Lung (tissue), 12 donors: ENCODE results near the gene OR2T6. TPM values are rescaled to one million over a fixed set of nuclear protein-coding genes. Genes with fewer than 3 reads are reported as not detected.
"Not testable (repeated sequence)": the region's sequence is repeated elsewhere in the genome, so short reads cannot be mapped to it uniquely, and the experiment has no call there.

Source experiments
- ATAC-seq: fragments of 200-7000 bp; cut with Tn5 transposase; one replicate; pipeline ENCODE4 v1.9.1; 2020; ENCODE audit warnings: moderate number of reproducible peaks; ENCODE audit not compliant: insufficient read depth, low FRiP score
- DNase-seq, 3 donors: peaks; one replicate each; pipeline ENCODE4 v3.0.0-alpha.2; 2013 to 2017
- H3K27ac ChIP-seq, 2 donors: one replicate each; pipeline ENCODE4 v1.5.1; 2013; ENCODE audit warnings: mild to moderate bottlenecking in 2 of 2, moderate library complexity in 2 of 2, control low read depth in 1 of 2, inconsistent platforms in 1 of 2, low read depth in 1 of 2, low read length in 1 of 2
- H3K27me3 ChIP-seq, 3 donors: one replicate each; pipeline ENCODE4 v1.5.1; 2013; ENCODE audit warnings: low read length in 2 of 3; ENCODE audit not compliant: control insufficient read depth in 3 of 3, insufficient read depth in 3 of 3
- H3K36me3 ChIP-seq, 4 donors: one replicate each; pipeline ENCODE4 v1.5.1; 2013; ENCODE audit warnings: low read length in 4 of 4, mild to moderate bottlenecking in 1 of 4, moderate library complexity in 1 of 4; ENCODE audit not compliant: control insufficient read depth in 4 of 4, insufficient read depth in 4 of 4
- H3K4me1 ChIP-seq, 5 donors: one replicate each; pipeline ENCODE4 v1.5.1; 2013; ENCODE audit warnings: low read length in 5 of 5, mild to moderate bottlenecking in 2 of 5, moderate library complexity in 1 of 5; ENCODE audit not compliant: control insufficient read depth in 5 of 5, insufficient read depth in 5 of 5
- H3K4me3 ChIP-seq: one replicate; pipeline ENCODE4 v1.5.1; 2013; ENCODE audit warnings: mild to moderate bottlenecking, control low read depth, moderate library complexity
- H3K9ac ChIP-seq, 2 donors: one replicate each; pipeline ENCODE4 v1.5.1; 2013; ENCODE audit warnings: low read length in 2 of 2, control low read depth in 1 of 2; ENCODE audit not compliant: insufficient read depth in 1 of 2
- H3K9me3 ChIP-seq, 4 donors: one replicate each; pipeline ENCODE4 v1.5.1; 2013; ENCODE audit warnings: low read length in 3 of 4, mild to moderate bottlenecking in 1 of 4, moderate library complexity in 1 of 4; ENCODE audit not compliant: control insufficient read depth in 4 of 4, insufficient read depth in 3 of 4
- WGBS, 2 donors: extraction: QIAGEN DNeasy Blood & Tissue Kit; methylation state at CpG; one replicate each; pipeline ENCODE4 v1.1.7; 2013; 5-methylcytosine and 5-hydroxymethylcytosine counted together
- polyA plus RNA-seq, 2 donors: library from polyadenylated mRNA; stranded (reverse); fragments of 200-250 nt; gene quantifications; one replicate each; pipeline ENCODE4 v1.2.1, GENCODE V29; 2013
- total RNA-seq, 2 donors: library from RNA; depleted of rRNA in 1 of 2; stranded (reverse); fragments of >200 nt in 1 of 2; gene quantifications; one replicate each; pipeline ENCODE4 v1.2.1, GENCODE V29; 2014 to 2021
- TF ChIP-seq, protein P1 (sequence below): IDR thresholded peaks from 2 replicates; pipeline ENCODE4 v1.5.1; 2012; ENCODE audit warnings: mild to moderate bottlenecking; ENCODE audit errors: control extremely low read depth, extremely low read depth
- donor health status: control.
- donor health status: control.
- donor health status: Bipolar disorder and iron deficiency.
- donor health status: healthy.
- donor health status: DM: yes; HTN: yes; CAD: no.

The OR2T6 gene
- total and polyA plus RNA-seq, 4 donors, result not detected

DNA sequence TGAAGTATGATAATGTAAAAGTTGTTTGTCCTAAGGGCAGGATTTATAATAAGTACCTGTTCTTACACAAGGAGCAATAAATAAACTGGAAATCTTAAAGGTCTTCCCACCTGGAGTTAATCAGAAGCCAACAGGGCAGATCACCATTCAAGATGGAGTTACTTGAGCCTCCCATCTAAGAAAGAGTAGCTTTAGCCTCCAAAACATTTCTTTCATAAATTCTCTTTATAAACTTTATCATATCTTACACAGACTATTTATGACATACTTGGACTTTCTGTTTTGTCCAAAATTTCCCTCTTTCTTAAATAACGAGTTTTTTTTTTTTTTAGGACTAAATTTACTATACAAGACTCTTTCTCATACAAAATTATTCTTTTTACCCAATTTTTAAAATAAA is 45.8 kb downstream of the OR2T6 start:
- 13 to 38% methylated on average over 1 of the region's 1 CpG for WGBS, 2 donors
- Histone ChIP-seq H3K36me3 (no peaks in the 10 kb centered on the region), H3K27ac (no peak overlapping the region), H3K4me3 (no peak overlapping the region), H3K27me3 (no peaks in the 10 kb centered on the region), H3K4me1 (no peaks in the 10 kb centered on the region), H3K9me3 (peaks cover 0 to 5% (median under 1%) of the 10 kb centered on the region in 4 donors), H3K9ac (no peak overlapping the region)
- ATAC-seq (no peak), DNase-seq (peak in 1 of 3 donors; percentile 1)
- TF ChIP-seq, protein P1, sequence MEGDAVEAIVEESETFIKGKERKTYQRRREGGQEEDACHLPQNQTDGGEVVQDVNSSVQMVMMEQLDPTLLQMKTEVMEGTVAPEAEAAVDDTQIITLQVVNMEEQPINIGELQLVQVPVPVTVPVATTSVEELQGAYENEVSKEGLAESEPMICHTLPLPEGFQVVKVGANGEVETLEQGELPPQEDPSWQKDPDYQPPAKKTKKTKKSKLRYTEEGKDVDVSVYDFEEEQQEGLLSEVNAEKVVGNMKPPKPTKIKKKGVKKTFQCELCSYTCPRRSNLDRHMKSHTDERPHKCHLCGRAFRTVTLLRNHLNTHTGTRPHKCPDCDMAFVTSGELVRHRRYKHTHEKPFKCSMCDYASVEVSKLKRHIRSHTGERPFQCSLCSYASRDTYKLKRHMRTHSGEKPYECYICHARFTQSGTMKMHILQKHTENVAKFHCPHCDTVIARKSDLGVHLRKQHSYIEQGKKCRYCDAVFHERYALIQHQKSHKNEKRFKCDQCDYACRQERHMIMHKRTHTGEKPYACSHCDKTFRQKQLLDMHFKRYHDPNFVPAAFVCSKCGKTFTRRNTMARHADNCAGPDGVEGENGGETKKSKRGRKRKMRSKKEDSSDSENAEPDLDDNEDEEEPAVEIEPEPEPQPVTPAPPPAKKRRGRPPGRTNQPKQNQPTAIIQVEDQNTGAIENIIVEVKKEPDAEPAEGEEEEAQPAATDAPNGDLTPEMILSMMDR, result no peak

GRCh38 chr1:248427526-248428191 is 52.1 kb downstream of the OR2T6 start:
- 66 to 67% methylated on average over 3 of the region's 3 CpGs for WGBS, 2 donors
- H3K9me3 ChIP-seq, H3K36me3 ChIP-seq, H3K27me3 ChIP-seq, H3K9ac ChIP-seq, H3K4me3 ChIP-seq, DNase-seq, ATAC-seq, H3K4me1 ChIP-seq, H3K27ac ChIP-seq: not testable (repeated sequence)

DNA sequence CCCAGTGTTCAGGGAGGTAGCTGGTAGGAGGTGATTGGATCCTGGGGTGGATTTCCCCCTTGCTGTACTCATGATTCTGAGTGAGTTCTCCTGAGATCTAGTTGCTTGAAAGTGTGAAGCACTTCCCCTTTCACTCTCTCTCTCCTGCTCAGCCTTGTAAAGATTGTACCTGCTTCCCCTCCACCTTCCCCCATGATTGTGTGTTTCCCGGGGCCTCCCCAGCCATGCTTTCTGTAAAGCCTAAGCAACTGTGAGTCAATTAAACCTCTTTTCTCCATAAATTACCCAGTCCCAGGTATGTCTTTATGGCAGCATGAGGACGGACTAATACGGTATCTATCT is 52.6 kb downstream of the OR2T6 start:
- not testable (repeated sequence) for DNase-seq, H3K27me3 ChIP-seq, H3K9me3 ChIP-seq, H3K4me1 ChIP-seq, ATAC-seq, H3K4me3 ChIP-seq, H3K36me3 ChIP-seq, H3K9ac ChIP-seq, H3K27ac ChIP-seq
- WGBS, 2 donors, result 80 to 86% methylated on average over 3 of the region's 3 CpGs

- H3K27ac ChIP-seq, H3K4me1 ChIP-seq, H3K9ac ChIP-seq, H3K4me3 ChIP-seq, H3K36me3 ChIP-seq, ATAC-seq, H3K27me3 ChIP-seq, H3K9me3 ChIP-seq, DNase-seq: not testable (repeated sequence)
- WGBS, 2 donors, result 75 to 81% methylated on average over 11 of the region's 11 CpGs
These were observed 56.1 kb downstream of the OR2T6 start for GRCh38 chr1:248431683-248432082.

- DNase-seq, ATAC-seq, H3K9me3 ChIP-seq, H3K4me3 ChIP-seq, H3K27ac ChIP-seq, H3K4me1 ChIP-seq, H3K36me3 ChIP-seq, H3K9ac ChIP-seq, H3K27me3 ChIP-seq: not testable (repeated sequence)
- WGBS, 2 donors, result 67 to 69% methylated on average over 4 of the region's 4 CpGs
These were observed 56.7 kb downstream of the OR2T6 start for GRCh38 chr1:248432201-248432600.

- H3K27ac ChIP-seq, H3K4me3 ChIP-seq, H3K27me3 ChIP-seq, H3K9me3 ChIP-seq, H3K4me1 ChIP-seq, DNase-seq, H3K36me3 ChIP-seq, ATAC-seq, H3K9ac ChIP-seq: not testable (repeated sequence)
- 94 to 95% methylated on average over 19 to 37 of the region's 38 CpGs for WGBS, 2 donors
These were observed 58.4 kb downstream of the OR2T6 start for GRCh38 chr1:248433811-248434415.

DNA sequence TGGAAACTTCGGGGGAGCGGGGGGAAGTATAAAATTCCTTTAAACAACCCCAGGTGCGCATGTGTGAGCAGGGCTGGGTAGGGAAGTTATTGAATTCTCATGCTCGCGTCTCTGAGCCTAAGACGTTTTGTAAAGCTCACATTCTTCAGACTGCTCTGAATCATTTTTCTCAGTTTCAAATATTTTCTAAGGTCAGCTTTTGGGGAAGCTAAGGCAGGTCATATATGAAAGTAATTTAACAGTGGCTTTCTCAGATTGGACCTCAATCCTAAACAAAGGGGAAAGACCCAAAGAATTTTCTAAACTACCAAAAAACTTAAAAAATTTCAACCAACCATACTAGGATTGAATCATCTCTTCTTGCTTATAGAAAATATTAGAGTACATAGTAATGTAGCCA is 59.4 kb downstream of the OR2T6 start:
- WGBS, 2 donors, result 89 to 95% methylated on average over 3 to 4 of the region's 6 CpGs
- H3K9me3 ChIP-seq, DNase-seq, H3K4me3 ChIP-seq, H3K4me1 ChIP-seq, H3K27me3 ChIP-seq, H3K9ac ChIP-seq, ATAC-seq, H3K36me3 ChIP-seq, H3K27ac ChIP-seq: not testable (repeated sequence)
